ENCODE results near the gene TMEM14A. TPM values are rescaled to one million over a fixed set of nuclear protein-coding genes. Genes with fewer than 3 reads are reported as not detected.
A peak's percentile ranks its signal among the peaks of the same experiment; 100 is the strongest.
"Not testable (repeated sequence)": the region's sequence is repeated elsewhere in the genome, so short reads cannot be mapped to it uniquely, and the experiment has no call there.

Gene TMEM14A
- total RNA-seq, 6 experiments from 2014 or later: 20.7 to 41.2 (median 33.3) TPM

DNA sequence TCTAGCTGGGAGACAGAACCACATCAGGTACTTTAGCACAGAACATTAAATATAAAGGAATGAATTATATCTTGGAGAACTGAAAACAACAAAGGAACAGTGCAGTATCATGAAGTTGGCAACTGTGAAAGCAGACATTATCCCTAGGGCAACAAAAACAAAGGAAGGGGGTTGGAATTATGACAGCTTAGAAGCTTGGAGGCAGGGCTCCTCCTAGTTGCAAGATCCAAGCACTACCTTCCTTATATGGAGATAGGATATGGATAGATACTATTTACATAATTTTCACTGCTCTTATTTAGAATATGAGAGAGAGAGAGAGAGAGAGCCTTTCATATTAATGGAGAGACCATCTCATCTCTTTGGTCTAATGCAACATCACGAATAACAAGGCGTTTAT lies 27.0 kb downstream of the TMEM14A start:
- ATAC-seq (no peak), DNase-seq (no peak)
- Histone ChIP-seq H3K27ac (no peak overlapping the region), H3K4me3 (no peak overlapping the region), H3K4me1 (peaks cover 0 to 12% (median 2%) of the 10 kb centered on the region in 4 donors), H3K36me3 (no peaks in the 10 kb centered on the region), H3K27me3 (no peaks in the 10 kb centered on the region), H3K9me3 (no peaks in the 10 kb centered on the region)
- WGBS (ENCODE audit: insufficient coverage, low coverage, low lambda C conversion rate, missing lambda C conversion rate): 88% methylated on average over 2 of the region's 2 CpGs
- intact Hi-C loops (cut with DNase I): no loop called here
- TF ChIP-seq, protein P1, sequence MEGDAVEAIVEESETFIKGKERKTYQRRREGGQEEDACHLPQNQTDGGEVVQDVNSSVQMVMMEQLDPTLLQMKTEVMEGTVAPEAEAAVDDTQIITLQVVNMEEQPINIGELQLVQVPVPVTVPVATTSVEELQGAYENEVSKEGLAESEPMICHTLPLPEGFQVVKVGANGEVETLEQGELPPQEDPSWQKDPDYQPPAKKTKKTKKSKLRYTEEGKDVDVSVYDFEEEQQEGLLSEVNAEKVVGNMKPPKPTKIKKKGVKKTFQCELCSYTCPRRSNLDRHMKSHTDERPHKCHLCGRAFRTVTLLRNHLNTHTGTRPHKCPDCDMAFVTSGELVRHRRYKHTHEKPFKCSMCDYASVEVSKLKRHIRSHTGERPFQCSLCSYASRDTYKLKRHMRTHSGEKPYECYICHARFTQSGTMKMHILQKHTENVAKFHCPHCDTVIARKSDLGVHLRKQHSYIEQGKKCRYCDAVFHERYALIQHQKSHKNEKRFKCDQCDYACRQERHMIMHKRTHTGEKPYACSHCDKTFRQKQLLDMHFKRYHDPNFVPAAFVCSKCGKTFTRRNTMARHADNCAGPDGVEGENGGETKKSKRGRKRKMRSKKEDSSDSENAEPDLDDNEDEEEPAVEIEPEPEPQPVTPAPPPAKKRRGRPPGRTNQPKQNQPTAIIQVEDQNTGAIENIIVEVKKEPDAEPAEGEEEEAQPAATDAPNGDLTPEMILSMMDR (IDR thresholded peaks at IDR 0.05): no peak
- TF ChIP-seq POLR2A (IDR thresholded peaks at IDR 0.05): no peak

DNA sequence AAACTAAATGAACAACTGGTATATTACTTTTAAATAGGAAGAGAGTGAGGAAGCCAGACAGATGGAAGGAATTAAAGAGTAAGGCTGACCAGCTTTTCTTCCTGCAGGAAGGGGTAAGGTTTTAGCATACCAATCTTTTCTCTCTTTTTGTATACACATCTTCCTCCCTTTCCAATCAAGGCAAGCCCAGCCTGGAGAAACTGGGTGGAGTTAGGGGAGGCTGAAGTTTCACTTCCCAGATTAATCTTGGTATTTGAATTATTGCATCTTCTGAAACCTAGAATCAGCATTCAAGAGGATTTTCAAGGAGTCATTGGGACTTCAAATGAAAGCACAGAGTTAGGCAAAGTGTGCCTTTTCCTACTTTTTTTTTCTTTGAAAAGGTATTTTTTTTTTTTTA lies 33.1 kb downstream of the TMEM14A start:
- TF ChIP-seq, protein P1 (IDR thresholded peaks at IDR 0.05): no peak
- no peak for TF ChIP-seq POLR2A (IDR thresholded peaks at IDR 0.05)
- H3K4me1 ChIP-seq: peaks cover 0 to 5% (median 0%) of the 10 kb centered on the region in 4 donors
- H3K27me3 ChIP-seq: no peaks in the 10 kb centered on the region
- H3K4me3 ChIP-seq: no peak overlapping the region
- no peaks in the 10 kb centered on the region for H3K9me3 ChIP-seq
- no peak overlapping the region for H3K27ac ChIP-seq
- ATAC-seq: no peak
- no peaks in the 10 kb centered on the region for H3K36me3 ChIP-seq
- DNase-seq: no peak
- intact Hi-C loops (cut with DNase I): no loop called here

DNA sequence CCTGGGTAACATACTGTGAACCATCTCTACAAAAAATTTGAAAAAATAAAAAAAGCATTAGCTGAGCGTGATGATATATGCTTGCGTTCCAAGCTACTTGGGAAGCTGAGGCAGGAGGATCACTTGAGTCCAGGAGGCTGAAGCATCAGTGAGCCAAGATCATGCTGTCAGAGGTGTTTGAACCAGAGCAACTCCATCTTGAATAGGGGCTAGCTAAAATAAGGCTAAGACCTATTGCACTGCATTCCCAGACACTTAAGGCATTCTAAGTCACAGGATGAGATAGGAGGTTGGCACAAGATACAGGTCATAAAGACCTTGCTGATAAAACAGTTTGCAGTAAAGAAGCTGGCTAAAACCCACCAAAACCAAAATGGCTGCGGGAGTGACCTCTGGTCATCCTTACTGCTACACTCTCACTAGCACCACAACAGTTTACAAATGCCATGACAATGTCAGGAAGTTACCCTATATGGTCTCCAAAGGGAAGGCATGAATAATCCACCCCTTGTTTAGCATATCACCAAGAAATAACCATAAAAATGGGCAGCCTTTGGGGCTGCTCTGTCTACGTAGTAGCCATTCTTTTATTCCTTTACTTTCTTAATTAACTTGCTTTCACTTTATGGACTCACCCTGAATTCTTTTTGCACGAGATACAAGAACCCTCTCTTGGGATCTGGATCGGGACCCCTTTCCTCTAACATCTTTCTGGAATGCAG lies 34.0 kb downstream of the TMEM14A start:
- intact Hi-C loops (cut with DNase I); H3K4me1 ChIP-seq; DNase-seq; H3K4me3 ChIP-seq; H3K36me3 ChIP-seq; ATAC-seq; H3K27ac ChIP-seq; H3K9me3 ChIP-seq; H3K27me3 ChIP-seq: not testable (repeated sequence)
- WGBS (ENCODE audit: insufficient coverage, low coverage, low lambda C conversion rate, missing lambda C conversion rate): 89% methylated on average over 6 of the region's 6 CpGs

DNA sequence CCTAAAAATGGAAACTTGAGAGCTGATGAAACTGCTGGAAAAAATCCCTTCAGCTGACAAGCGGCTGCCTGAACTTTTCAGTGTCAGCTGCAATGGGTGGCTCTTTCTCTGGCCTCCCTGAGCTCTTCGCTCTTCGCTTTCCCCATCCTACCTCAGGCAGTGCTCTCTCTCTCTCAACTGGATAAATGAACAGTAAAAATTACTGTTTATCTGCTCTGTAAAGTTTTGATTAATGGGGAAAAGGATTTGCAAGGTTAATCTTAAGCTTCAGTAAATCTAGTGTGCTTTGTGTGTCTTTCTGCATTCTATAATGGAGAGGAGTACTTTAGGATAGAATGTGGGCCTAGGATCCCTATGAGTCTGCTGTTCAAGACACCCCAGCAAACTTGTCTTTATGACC lies 35.1 kb downstream of the TMEM14A start:
- no peak overlapping the region for H3K4me3 ChIP-seq
- no peaks in the 10 kb centered on the region for H3K27me3 ChIP-seq
- H3K27ac ChIP-seq: no peak overlapping the region
- peaks cover 0 to 5% (median 0%) of the 10 kb centered on the region in 4 donors for H3K4me1 ChIP-seq
- no peaks in the 10 kb centered on the region for H3K9me3 ChIP-seq
- no peaks in the 10 kb centered on the region for H3K36me3 ChIP-seq
- no peak for DNase-seq
- WGBS (ENCODE audit: insufficient coverage, low coverage, low lambda C conversion rate, missing lambda C conversion rate): 100% methylated on average over 3 of the region's 3 CpGs
- intact Hi-C loops (cut with DNase I): no loop called here
- no peak for ATAC-seq
- TF ChIP-seq POLR2A (IDR thresholded peaks at IDR 0.05): no peak
- TF ChIP-seq, protein P1 (IDR thresholded peaks at IDR 0.05): no peak

DNA sequence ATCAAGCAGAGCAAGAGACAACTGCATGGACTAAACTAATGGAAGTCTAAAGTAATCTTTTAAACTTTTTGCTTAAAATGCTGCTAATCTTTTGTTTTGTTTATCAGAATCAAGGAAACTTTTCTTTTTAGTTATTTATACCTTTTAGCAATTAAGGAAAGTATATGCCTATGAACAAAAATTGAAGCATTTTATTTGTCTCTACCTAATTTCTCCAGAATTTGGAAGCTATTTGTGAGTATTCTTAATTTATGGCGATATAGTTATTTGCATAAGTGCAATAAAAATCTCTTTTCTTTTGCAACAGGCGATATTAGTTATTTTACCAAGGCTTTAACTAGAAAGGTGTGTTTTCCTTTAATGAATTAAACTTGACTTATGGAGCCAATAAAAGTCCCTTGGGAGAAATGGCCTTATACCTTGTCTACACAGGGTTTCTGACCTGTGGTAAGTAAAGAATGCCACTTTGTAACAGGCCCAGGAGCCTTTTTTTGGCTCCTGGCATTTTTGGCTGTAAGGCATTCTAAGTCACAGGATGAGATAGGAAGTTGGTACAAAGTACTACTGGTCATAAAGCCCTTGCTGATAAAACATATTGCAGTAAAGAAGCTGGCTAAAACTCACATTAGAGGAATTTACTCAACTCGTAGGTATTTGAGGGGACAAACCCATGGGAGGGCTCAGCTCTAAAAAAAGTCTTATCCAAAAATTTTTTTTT lies 37.2 kb downstream of the TMEM14A start:
- Histone ChIP-seq H3K27ac (peak overlapping the region in 1 of 3 donors; percentile 42), H3K9me3 (no peaks in the 10 kb centered on the region), H3K27me3 (no peaks in the 10 kb centered on the region), H3K36me3 (no peaks in the 10 kb centered on the region), H3K4me3 (no peak overlapping the region), H3K4me1 (peaks cover 0 to 5% (median 0%) of the 10 kb centered on the region in 4 donors)
- ATAC-seq (peak; percentile 65 to 95 (median 79)), DNase-seq (peak in 1 of 3 donors; percentile 58)
- no peak for TF ChIP-seq POLR2A (IDR thresholded peaks at IDR 0.05)
- TF ChIP-seq, protein P1 (IDR thresholded peaks at IDR 0.05): no peak
- 52% methylated on average over 3 of the region's 3 CpGs for WGBS (ENCODE audit: insufficient coverage, low coverage, low lambda C conversion rate, missing lambda C conversion rate)
- intact Hi-C loops (cut with DNase I): no loop called here

Measured in right lobe of liver (tissue), 6 donors.